Measurements from ENCODE around the gene BCKDHA.
"Not testable (repeated sequence)": the region's sequence is repeated elsewhere in the genome, so short reads cannot be mapped to it uniquely, and the experiment has no call there.

BCKDHA gene

DNA sequence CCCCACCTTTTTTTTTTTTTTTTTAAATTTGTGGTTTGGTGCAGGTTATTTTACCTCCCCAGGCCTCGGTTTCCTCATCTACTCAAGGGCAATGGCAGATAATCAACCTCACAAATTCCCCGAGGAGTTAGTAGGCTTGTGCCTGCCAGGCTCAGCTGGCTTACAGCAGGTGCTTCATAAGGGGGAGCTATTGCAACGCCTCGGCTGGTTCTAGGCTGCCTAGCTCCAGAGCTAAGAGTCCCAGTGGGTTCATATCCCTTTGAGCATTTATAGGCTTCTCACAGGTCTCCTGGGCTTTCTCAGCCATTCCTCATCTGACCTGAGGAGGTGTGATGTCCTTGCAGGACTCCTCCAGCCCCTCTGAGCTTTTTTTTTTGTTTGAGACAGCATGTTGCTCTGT, 10.6 kb downstream of the BCKDHA start:
- DNase-seq, result no peak

DNA sequence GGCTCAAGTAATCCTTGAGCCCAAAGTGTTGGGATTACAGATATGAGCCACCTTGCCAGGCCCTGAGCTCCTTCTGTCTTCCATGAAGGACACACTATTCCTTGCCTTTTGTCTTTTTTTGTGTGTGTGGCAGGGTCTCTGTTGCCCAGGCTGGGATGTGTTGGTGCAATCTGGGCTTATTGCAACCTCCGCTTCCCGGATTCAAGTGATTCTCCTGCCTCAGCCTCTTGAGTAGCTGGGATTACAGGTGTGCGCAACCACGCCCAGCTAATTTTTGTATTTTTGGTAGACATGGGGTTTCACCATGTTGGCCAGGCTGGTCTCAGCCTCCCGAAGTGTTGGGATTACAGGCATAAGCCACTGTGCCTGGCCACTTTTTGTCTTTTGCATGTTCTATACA, 11.2 kb downstream of the BCKDHA start:
- DNase-seq, result not testable (repeated sequence)

GRCh38 chr19:41409288-41409687, 11.7 kb downstream of the BCKDHA start:
- no peak for DNase-seq

GRCh38 chr19:41410336-41411054, 12.9 kb downstream of the BCKDHA start:
- DNase-seq, result no peak

DNA sequence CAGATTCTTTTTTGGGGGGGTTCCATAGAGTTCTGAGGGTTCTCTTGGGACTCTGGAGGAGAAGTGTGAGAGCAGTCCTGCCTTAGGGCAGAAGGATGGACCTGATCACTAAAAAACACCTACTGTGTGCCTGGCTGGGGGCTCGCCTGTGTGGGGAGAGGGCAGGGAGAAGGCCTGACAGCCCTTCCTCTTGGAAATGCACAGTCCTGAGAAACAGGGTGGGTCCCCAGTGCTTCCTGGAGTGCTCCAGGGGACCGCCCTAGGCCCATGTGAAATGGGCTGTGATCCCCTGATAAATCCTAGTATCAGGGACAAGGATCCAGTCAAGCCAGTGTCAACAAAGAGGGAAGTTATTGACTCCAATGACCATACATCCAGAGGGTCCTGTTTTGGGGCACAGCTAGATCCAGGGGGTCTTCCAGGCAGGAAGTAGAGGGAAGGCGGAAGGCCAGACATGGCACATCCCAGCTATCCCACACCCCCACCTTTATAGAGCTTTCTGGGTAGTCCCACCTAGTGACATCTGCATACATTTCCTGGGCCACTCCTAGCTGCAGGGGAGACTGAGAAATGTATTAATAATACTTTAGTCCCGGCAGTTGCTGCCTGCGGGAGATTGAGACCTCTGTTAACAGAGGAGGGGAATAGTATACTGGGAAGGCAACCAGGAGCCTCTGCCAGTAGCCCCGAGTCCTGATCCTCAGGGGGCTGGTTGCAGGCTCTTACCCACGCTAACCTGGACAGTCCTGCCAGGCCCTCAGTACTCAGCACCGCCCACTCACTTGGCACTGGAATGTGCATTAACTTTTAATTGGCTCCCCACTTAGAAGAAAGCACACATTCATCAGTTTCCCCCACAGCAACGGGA, 13.7 kb downstream of the BCKDHA start:
- no peak for DNase-seq

GRCh38 chr19:41411968-41412265, 14.3 kb downstream of the BCKDHA start:
- DNase-seq, result no peak

DNA sequence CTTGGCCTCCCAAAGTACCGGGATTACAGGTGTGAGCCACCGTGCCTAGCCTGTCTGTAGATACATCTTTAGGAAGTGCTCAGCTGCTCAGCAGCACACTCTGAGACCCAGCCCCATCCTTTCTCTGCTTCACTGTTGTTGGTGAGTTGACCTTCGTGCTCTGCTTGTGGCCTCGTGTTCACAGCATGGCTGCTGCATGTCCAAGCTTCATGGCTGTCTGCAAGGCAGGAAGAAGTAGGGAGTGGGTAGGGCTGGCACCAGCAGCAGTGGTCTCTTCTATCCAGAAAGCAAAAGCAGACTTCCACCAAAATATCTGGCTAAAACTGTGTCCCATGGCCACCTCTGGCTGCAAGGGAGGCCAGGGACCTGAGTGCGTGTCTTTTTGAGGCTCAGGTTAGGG, 15.3 kb downstream of the BCKDHA start:
- DNase-seq, result no peak

DNA sequence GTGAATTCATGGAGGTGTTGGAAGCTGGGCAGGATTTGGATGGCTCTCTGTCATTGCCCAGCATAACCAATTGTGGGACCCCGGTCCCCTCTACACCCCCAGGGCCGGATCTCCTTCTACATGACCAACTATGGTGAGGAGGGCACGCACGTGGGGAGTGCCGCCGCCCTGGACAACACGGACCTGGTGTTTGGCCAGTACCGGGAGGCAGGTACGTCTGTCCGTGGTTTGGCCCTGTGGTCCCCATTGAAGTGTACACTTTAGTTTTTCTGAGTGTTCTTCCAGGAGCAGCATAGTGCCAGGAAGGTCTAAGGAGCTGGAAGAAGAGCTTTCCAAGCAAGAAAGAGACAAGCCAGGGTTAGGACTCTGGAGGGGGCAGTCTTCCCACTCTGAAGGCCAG, 16.3 kb downstream of the BCKDHA start:
- no peak for DNase-seq

DNA sequence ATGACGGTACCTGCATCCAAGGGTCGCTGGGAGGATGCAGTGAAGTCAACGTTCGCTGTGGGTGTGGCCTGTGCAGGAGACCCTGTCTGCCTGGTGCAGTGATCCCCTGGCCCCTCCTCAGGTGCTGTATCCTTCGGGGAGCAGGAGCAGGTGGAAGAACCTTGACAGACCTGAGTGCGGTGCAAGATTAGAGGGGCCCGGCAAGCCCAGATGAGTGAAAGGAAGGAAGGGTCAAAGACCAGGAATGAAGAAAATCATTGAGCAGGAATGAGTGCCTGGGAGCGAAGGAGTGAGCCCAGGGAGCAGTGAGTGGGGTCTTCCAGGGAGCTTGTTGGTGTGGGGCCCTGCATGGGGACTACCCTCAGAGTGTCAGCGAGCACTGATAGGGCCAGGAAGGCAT, 16.8 kb downstream of the BCKDHA start:
- DNase-seq, result no peak

GRCh38 chr19:41415154-41415571, 17.5 kb downstream of the BCKDHA start:
- no peak for DNase-seq

GRCh38 chr19:41416194-41416674, 18.6 kb downstream of the BCKDHA start:
- DNase-seq, result no peak

DNA sequence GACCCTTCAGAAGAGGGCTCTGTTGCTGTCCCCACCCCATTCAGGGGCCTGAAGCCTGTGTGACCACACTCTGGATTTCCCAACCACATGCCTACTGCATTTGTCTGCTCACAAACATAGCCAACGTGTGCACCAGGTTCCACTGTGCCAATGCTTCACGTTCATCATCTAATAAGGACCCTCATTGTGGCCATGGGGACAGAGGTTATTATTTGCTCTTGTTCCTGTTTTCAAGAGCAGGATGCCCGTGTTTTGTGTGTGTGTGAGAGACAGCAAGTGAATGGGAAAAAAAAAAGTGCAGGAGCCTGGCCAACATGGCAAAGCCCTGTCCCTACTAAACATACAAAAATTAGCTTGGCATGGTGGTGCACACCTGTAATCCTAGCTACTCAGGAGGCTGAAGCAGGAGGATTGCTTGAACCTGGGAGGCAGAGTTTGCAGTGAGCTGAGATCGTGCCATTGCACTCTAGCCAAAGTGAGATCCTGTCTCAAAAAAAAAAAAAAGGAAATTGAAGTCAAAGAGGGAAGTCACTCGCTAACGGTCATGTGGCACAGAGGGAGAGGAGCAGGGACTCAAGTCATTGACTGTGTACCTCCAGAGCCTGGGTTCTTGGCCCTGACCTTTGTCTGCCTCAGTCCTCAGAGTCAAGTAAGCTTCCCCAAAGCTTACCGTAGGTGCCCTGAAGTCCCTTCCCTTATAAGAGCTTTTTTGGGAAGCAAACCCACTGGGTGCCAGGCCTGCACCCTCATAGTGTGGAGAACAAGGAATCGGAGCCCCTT, 22.7 kb downstream of the BCKDHA start:
- DNase-seq, result no peak

DNA sequence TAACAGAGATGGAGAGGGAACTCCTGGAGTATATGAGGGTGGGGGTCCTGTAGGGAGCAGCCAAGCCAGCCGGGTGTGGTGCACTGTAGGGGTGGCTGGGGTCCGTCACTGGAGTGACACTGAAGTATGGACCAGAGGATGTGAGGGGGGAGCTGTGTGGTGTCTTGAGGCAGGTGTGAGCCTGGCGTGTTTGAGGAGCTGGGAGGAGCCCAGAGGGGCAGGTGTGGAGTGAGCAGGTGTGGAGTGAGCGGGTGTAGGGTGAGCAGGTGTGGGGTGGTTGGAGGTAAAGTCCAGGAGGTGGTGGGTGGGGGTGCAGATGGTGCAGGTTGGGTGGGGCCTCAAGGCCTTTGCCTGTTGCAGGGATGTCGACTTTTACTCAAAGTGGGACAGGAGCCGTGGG, 23.7 kb downstream of the BCKDHA start:
- no peak for DNase-seq

DNA sequence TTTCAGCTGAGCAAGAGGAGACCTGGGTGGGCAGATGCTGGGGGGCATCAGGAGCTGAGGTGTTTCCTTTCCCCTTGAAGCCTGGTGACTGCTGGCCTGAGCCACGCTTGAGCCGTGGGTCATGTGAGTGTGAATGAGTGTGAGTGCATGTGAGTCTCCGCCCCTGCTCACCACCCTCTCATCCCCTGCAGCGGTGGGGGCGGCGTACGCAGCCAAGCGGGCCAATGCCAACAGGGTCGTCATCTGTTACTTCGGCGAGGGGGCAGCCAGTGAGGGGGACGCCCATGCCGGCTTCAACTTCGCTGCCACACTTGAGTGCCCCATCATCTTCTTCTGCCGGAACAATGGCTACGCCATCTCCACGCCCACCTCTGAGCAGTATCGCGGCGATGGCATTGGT, 24.4 kb downstream of the BCKDHA start:
- DNase-seq, result no peak

- DNase-seq, result no peak
These were observed 24.8 kb downstream of the BCKDHA start for GRCh38 chr19:41422456-41422855.

GRCh38 chr19:41422955-41423354, 25.3 kb downstream of the BCKDHA start:
- no peak for DNase-seq

DNA sequence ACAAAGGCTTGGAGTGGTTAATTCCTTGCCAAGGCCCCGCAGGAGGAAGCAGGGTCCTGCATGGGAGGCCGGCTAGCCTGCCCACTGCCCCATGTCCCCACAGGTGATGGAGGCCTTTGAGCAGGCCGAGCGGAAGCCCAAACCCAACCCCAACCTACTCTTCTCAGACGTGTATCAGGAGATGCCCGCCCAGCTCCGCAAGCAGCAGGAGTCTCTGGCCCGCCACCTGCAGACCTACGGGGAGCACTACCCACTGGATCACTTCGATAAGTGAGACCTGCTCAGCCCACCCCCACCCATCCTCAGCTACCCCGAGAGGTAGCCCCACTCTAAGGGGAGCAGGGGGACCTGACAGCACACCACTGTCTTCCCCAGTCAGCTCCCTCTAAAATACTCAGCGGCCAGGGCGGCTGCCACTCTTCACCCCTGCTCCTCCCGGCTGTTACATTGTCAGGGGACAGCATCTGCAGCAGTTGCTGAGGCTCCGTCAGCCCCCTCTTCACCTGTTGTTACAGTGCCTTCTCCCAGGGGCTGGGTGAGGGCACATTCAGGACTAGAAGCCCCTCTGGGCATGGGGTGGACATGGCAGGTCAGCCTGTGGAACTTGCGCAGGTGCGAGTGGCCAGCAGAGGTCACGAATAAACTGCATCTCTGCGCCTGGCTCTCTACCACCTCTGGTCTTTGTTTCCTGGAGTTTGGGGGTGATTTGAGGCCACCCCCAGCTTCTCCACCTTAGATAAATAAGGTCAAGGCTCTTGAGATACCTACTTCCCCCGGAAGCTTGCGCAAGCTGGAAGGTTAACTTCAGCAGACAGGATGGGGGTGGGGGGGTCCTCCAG, 26.9 kb downstream of the BCKDHA start:
- no peak for DNase-seq

GRCh38 chr19:41425174-41426115, 27.8 kb downstream of the BCKDHA start:
- DNase-seq, result no peak

- no peak for DNase-seq
These were observed 28.7 kb downstream of the BCKDHA start for GRCh38 chr19:41426116-41426841.

- DNase-seq, result no peak
These were observed 29.5 kb downstream of the BCKDHA start, which contains the start of gene B3GNT8 for GRCh38 chr19:41426952-41427646. B3GNT8 (minus strand) TSS chr19:41427374; CDS start chr19:41426778, 596 bp downstream.

Data from NCI-H1436 treated with DMSO at 0.1 percent for 48 hours (cell line).